Fibroblast of skin of left quadriceps (primary cell): Measurements from ENCODE around the gene ARMC9.

Experiments used
- DNase-seq, 2 experiments: peaks; one replicate each; pipeline ENCODE4 v3.0.0-alpha.2; 2013; ENCODE audit warnings: low read depth in 2 of 2

Gene ARMC9

DNA sequence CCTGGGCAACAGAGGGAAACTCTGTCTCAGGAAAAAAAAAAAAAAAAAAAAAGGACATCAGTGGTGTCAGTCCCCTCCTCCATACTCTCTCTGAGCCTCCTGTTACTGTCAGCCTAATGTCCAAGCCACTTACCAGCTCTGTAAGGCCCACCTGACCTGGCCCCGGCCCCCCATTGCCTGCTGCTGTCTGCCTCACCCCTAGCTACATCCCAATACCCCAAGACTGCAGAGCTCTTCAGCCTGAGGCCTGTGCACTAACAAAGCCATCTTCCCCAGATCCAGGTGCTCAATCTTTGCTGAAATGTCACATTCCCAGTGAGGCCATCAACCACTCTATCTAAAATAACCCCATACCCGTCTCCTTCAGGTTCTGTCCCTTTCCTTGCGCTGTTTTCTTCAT, 5.7 kb downstream of the ARMC9 start:
- DNase-seq, result no peak

DNA sequence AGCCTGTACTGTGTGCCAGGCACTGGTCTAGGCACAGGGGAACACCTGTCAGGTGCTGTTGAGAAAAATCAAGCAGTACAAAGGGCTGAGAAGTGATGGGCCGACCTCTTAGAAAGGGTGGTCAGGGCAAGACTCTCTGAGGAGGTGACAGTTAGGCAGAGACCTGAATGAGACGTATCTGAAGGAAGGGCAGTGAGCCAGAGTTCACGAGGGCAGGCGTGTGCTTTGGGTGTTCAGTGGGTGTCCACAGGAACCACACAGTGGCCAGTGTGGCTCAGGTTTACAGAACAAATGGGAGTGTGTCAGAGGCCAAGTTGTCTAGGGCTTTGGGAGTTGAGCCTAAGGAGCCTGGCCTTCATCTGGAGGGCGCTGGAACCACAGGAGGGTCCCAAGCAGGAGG, 6.2 kb downstream of the ARMC9 start:
- DNase-seq, result no peak

GRCh38 chr2:231207734-231208133, 9.3 kb downstream of the ARMC9 start:
- DNase-seq, result no peak

DNA sequence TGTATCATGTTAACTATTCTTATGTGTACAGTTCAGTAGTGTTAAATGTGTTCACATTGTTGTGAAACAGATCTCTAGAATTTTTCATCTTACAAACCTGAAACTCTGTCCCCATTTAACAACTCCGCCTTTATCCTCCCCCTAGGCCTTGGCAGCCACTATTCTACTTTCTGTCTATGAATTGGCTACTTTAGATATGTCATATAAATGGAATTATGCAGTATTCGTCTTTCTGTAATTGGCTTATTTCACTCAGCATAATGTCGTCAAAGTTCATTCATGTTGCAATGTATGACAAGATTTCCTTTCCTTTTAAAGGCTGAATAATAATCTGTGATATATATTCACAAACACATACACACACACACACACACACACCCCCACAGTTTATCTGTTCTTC, 12.4 kb downstream of the ARMC9 start:
- no peak for DNase-seq

GRCh38 chr2:231211486-231211885, 13.1 kb downstream of the ARMC9 start:
- DNase-seq, result no peak

GRCh38 chr2:231212329-231212845, 14.0 kb downstream of the ARMC9 start:
- DNase-seq, result no peak

DNA sequence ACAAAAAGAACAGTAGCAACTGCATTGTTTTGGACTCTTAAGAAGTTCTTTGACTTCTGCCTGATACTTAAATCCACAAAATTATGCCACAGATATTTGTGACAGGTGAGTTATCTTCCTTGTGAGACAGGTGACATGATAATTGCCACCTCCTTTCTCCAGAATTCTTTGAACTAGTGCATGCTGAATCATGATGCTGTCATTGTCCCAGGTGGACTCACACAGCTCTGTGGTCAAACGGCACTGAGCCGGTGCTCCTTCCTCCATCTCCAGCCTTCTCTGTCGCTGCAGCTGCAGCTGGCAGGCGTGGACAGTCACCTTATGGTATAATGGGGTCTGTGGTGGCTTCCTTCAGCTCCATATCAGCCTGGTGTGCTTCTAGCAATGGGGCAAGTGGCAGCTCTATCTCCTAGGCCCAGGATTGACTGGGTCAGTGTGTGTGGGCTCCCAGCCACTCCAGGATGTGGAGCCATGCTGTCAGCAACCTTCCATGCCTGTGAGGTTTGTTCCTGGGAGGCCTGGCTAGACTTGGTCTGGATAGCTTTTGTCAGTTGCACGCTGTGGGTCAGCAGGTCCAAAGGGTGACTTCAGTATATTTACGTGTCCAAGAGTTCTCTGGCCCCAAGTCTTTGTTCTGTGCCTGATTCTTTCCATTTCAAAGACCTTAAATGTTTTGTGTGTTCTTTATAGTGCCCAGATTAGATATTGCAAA, 15.7 kb downstream of the ARMC9 start:
- DNase-seq, result no peak

DNA sequence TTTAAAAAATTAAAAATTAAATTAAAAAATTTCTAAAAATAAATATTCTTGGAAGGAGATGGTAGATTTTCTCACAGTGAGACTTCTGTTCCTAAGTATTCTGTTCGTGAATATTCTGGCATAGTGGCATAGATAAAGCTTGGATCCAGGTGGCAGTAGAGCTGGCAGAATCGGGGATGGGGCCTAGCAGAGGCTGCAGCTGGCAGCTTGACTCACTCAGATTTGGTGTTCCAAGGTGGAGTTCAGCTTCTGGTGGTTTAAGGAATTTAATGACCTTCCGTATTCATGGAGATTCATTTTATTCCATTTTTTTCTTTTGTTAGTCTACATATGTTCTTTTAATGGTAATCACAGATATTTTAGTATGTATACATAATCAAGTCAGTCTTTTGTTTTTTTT, 19.9 kb downstream of the ARMC9 start:
- DNase-seq, result no peak

GRCh38 chr2:231219289-231219688, 20.9 kb downstream of the ARMC9 start:
- DNase-seq, result no peak

DNA sequence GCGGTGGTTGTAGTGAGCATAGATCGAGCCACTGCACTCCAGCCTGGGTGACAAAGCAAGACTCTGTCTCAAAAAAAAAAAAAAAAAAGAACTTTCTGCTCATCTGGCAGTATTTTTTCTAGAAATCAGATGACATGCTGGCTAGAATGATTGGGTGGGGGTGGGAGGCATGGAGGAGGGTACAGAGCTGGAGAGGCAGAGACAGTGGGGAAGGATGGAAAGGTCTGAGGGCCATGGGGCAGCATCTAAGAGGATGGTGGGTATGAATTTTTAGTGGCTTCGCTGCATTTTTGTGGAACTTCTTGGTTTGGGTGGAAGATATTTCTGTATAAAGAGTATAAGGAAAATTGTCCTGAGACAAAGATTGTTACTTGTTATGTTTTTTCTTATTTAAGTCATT, 23.3 kb downstream of the ARMC9 start:
- no peak for DNase-seq

GRCh38 chr2:231222318-231223000, 24.0 kb downstream of the ARMC9 start:
- DNase-seq, result no peak

DNA sequence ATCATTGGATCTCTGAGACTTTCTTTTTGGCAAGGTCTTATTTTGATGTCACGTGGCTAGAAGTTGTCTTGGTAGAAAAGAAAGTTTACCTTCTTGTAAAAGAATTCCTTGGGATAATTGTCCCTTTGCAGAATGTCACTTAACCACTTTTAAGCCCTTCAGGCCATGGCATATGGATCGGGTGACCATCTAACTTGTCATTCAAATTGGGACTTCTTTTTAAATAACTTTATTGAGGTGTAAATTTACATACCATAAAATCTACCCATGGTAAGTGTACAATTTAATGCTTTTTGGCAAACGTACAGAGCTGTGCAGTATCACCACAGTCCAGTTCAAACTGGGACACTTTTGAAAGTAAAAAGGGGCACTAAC, 24.6 kb downstream of the ARMC9 start:
- DNase-seq, result no peak

- no peak for DNase-seq
Measured at GRCh38 chr2:231223458-231223976, 25.1 kb downstream of the ARMC9 start.

DNA sequence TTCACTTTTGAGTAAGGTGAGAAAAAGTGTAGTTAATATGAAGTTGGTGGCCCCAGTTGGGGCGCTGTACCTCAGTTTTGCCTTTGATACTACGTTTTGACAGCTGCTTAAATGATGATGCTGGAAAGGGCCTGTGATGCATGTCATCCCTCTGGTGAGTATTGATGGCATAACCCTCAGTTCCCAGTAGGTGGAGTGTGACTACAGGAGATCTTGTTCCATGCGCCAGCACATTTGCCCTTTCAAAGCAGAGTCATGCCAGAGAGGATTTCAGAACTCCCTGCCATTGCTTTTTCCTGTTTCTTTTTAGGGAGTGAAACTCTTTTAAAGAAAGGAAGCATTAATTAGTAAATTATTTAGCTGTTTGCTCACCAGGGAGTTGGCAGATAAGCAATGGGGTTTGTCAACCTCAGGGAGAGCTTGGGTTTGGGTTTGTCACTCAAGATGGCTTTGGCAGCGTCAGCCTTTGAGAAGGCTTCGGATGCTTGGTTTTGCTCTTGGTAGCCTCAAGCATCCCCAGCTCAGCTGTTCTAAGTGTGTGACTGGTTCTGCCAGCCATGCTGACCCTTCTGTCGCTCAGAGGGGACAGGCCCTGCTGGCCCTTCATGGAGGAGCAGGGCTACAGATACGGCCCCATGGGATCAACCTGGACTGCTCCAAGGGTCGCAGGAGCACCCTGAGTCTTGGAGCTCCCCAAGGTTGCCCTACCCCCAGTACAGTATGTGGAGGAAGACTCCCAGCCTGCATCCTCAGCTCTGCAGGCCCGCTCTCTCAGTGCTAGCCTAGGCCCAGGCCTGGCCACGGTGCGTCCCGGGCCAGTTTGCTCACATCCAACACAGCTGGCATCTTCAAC, 29.1 kb downstream of the ARMC9 start:
- peak; percentile 42 to 44 for DNase-seq

DNA sequence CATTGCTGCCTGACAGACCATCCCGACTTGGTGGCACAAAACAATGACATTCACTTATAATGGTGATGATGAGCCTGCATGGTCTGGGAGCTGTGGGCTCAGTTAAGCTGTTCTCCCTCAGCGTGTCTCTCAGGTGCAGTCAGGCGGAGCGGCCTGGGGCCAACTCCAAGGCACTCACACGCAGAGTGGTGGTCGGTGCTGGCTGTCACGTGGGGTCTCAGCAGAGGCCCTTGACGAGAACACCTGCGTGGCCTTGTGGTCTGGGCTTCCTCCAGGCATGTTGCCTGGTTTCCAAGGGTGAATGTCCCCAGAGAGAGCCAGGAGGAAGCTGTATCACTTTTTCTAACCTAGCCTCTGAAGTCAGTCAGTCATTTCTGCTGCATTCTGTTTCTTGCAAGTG, 29.8 kb downstream of the ARMC9 start:
- no peak for DNase-seq

GRCh38 chr2:231228974-231229529, 30.6 kb downstream of the ARMC9 start:
- DNase-seq, result no peak

- no peak for DNase-seq
Measured at GRCh38 chr2:231235217-231235616, 36.8 kb downstream of the ARMC9 start.

GRCh38 chr2:231238689-231239088, 40.3 kb downstream of the ARMC9 start:
- no peak for DNase-seq

- no peak for DNase-seq
Measured at GRCh38 chr2:231239751-231240150, 41.3 kb downstream of the ARMC9 start.

DNA sequence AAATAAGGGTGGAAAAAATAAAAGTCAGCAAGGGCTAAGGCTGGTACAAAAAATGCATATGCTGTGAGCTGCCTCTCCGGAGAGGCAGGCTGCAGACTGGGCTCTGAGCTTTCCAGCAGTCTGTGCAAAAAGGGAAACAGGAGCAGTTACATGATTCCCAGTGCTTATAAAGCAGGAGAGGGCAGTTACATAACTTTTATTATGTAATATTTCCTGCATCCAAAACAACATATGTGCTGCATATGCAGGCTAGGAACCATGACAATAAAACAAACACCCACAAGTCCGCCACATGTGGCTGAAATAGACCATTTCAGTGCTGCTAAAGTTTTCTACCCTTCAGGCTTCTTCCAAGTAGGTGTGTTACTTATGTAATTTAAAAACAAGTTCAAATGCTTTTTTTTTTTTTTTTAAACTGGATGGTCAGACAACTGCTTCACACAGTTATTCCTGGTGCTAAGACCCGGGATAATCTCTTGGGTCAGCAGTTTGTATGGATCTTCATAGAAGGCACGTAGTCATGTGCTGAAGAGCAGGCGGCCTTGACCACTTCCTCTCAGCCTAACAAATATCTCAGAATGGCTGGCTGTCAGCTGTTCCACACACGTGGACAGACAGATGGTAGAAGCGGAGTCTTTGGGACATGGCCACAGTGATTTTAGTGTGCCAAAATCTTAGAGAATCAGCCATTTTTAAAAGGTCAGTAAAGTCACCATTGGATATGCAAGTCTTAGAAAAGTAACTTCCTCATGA, 43.5 kb downstream of the ARMC9 start:
- DNase-seq, result peak; percentile 43

GRCh38 chr2:231243866-231244265, 45.4 kb downstream of the ARMC9 start:
- no peak for DNase-seq
